Stomach (tissue), 9 donors: ENCODE results near the gene PLD3. TPM values are rescaled to one million over a fixed set of nuclear protein-coding genes. Genes with fewer than 3 reads are reported as not detected.
A peak's percentile ranks its signal among the peaks of the same experiment; 100 is the strongest.

Experiments used
- DNase-seq, 2 donors: peaks; one replicate each; pipeline versions ENCODE4 v3.0.0 to v3.0.0-alpha.2; 2013 to 2019
- H3K27ac ChIP-seq, 5 donors: fragments of 200-600 bp in 4 of 5; sonication (generic) in 4 of 5; one replicate each; pipeline ENCODE4 v1.5.1; 2013 to 2019; ENCODE audit warnings: mild to moderate bottlenecking in 1 of 5, moderate library complexity in 1 of 5
- H3K27me3 ChIP-seq, 3 donors: fragments of 200-600 bp; sonication (generic); one replicate each; pipeline ENCODE4 v1.5.1; 2017 to 2019; ENCODE audit warnings: mixed run types in 1 of 3
- H3K36me3 ChIP-seq, 4 donors: fragments of 200-600 bp; sonication (generic); 1 replicate in 3 of 4; 2 replicates in 1 of 4; pipeline ENCODE4 v1.5.1; 2016 to 2019
- H3K4me1 ChIP-seq, 4 donors: fragments of 200-600 bp; sonication (generic); one replicate each; pipeline ENCODE4 v1.5.1; 2016 to 2019
- H3K4me3 ChIP-seq, 4 donors: fragments of 200-600 bp; sonication (generic) in 3 of 4; one replicate each; pipeline ENCODE4 v1.5.1; 2016 to 2019; ENCODE audit warnings: mild to moderate bottlenecking in 1 of 4
- H3K9me3 ChIP-seq, 4 donors: fragments of 200-600 bp; sonication (generic); one replicate each; pipeline ENCODE4 v1.5.1; 2016 to 2019
- EP300 ChIP-seq: sonication (generic); formaldehyde crosslinking; IDR thresholded peaks from one replicate; pipeline ENCODE4 v1.6.1; 2017; ENCODE audit warnings: antibody characterized with exemption
- POLR2A ChIP-seq, 4 donors: fragments of 450-650 bp; IDR thresholded peaks; one replicate each; pipeline ENCODE4 v1.6.1; 2016; ENCODE audit warnings: antibody characterized with exemption in 4 of 4, control low read depth in 2 of 4, mild to moderate bottlenecking in 1 of 4, moderate library complexity in 1 of 4
- POLR2AphosphoS5 ChIP-seq, 3 donors: sonication (generic); formaldehyde crosslinking; IDR thresholded peaks; one replicate each; pipeline ENCODE4 v1.6.1; 2016; ENCODE audit warnings: antibody characterized with exemption in 3 of 3
- WGBS, 5 donors: extraction: QIAGEN DNeasy Blood & Tissue Kit in 3 of 5; methylation state at CpG; one replicate each; pipeline versions ENCODE4 v1.1.5 to v1.1.7; 2013 to 2018; 5-methylcytosine and 5-hydroxymethylcytosine counted together
- intact Hi-C: fragments of 100-400 bp; cut with DNase I; formaldehyde crosslinking; loops from one replicate; pipeline ENCODE4 v1.15.1; 2023; ENCODE audit warnings: low total_unique reads
- polyA plus RNA-seq, 3 donors: library from polyadenylated mRNA; stranded (reverse); fragments of 200-250 nt; gene quantifications; one replicate each; pipeline ENCODE4 v1.2.3, GENCODE V29; 2013
- total RNA-seq, 5 donors: library from RNA; depleted of rRNA; stranded (reverse); fragments of >200 nt; gene quantifications; one replicate each; pipeline versions ENCODE4 v1.1.0 to v1.2.3, GENCODE V29; 2014 to 2016
- TF ChIP-seq, protein P1 (sequence below), 7 experiments: fragments of 450-650 bp in 4 of 7; fragments of 200-600 bp in 3 of 7; sonication (generic) in 3 of 7; IDR thresholded peaks; one replicate each; pipeline ENCODE4 v1.5.1; 2016 to 2019; ENCODE audit warnings: antibody characterized with exemption in 7 of 7, control low read depth in 2 of 7, mild to moderate bottlenecking in 1 of 7
- donor health status: healthy with polysubstance abuse.
- donor health status: Bipolar disorder and iron deficiency.
- donor health status: healthy.

Gene PLD3
- total and polyA plus RNA-seq, 8 donors, result 58.8 to 273 (median 145) TPM

DNA sequence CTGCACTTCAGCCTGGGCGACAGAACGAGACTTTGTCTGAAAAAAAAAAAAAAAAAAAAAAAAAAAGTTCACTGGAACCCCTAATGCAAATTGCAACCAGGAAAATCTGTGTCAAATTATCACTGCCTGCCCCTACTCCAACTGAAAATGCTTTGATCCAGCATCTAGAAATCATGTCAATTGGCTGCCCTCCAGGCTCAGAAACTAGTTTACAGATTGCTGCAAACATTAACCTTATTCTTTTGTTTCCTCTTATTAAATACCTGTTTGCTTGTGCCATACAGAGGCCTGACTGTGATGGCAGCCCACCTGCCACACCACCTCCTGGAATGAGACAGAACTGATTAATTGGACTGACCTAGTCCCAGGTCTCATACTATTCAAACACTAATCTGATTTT lies 44.7 kb upstream of the PLD3 start:
- intact Hi-C loops, result no loop called here
- no peak for TF ChIP-seq EP300
- TF ChIP-seq POLR2AphosphoS5 (IDR thresholded peaks at IDR 0.05), result no peak
- no peak for TF ChIP-seq POLR2A (IDR thresholded peaks at IDR 0.05)
- Histone ChIP-seq H3K4me1 (peaks cover 0 to 8% (median 0%) of the 10 kb centered on the region in 4 donors), H3K36me3 (no peaks in the 10 kb centered on the region), H3K9me3 (no peaks in the 10 kb centered on the region), H3K27ac (no peak overlapping the region), H3K4me3 (no peak overlapping the region), H3K27me3 (no peaks in the 10 kb centered on the region)
- DNase-seq, result peak in 1 of 2 donors; percentile 19
- WGBS, 5 donors, result 33 to 81% (median 54%) methylated on average over 2 of the region's 2 CpGs

DNA sequence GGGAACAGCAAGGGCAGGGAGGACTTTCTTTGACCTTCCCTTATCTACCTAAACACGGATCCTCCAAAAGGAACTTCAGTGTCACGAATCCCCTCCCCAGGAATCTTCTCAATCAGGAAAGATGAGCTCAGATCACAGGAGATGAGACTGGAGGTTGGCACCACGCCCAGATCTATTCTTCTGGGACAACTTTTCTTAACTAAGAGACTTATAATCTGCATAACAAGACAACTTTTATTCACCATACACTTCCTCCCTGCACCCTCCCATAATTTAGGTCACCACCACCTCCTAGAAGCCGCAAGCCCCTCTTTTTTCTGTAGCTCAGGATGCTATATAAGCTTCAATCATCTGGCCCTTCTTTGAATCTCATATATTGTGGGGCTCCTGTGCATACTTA lies 44.2 kb upstream of the PLD3 start:
- intact Hi-C loops, result no loop called here
- H3K4me1 ChIP-seq, result peaks cover 0 to 8% (median 0%) of the 10 kb centered on the region in 4 donors
- 57 to 71% (median 59%) methylated on average over 4 of the region's 4 CpGs for WGBS, 5 donors
- H3K9me3 ChIP-seq, result no peaks in the 10 kb centered on the region
- H3K27me3 ChIP-seq, result no peaks in the 10 kb centered on the region
- peak in 1 of 2 donors; percentile 23 for DNase-seq
- H3K27ac ChIP-seq, result no peak overlapping the region
- no peak overlapping the region for H3K4me3 ChIP-seq
- TF ChIP-seq, protein P1, sequence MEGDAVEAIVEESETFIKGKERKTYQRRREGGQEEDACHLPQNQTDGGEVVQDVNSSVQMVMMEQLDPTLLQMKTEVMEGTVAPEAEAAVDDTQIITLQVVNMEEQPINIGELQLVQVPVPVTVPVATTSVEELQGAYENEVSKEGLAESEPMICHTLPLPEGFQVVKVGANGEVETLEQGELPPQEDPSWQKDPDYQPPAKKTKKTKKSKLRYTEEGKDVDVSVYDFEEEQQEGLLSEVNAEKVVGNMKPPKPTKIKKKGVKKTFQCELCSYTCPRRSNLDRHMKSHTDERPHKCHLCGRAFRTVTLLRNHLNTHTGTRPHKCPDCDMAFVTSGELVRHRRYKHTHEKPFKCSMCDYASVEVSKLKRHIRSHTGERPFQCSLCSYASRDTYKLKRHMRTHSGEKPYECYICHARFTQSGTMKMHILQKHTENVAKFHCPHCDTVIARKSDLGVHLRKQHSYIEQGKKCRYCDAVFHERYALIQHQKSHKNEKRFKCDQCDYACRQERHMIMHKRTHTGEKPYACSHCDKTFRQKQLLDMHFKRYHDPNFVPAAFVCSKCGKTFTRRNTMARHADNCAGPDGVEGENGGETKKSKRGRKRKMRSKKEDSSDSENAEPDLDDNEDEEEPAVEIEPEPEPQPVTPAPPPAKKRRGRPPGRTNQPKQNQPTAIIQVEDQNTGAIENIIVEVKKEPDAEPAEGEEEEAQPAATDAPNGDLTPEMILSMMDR (IDR thresholded peaks at IDR 0.05), result no peak
- no peak for TF ChIP-seq POLR2A (IDR thresholded peaks at IDR 0.05)
- no peak for TF ChIP-seq EP300
- TF ChIP-seq POLR2AphosphoS5 (IDR thresholded peaks at IDR 0.05), result no peak
- no peaks in the 10 kb centered on the region for H3K36me3 ChIP-seq

DNA sequence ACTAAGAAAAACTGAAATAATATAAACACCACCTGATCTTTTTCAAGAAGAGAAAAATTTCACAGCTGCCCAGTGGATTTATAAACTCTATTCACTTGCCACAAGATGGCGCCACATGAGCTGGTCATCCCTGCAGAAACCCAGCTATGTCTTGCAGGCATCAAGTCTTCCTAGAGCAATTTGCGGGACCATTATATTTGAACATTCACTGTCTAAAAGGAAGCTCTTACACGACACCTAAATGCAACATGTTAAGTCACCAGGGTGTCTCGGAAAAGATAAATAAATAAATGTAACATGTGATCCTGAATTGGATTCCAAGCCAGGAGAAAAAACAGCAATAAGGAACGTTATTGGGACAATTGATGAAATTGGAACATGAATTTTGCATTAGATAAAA lies 43.1 kb upstream of the PLD3 start:
- TF ChIP-seq POLR2AphosphoS5 (IDR thresholded peaks at IDR 0.05) (peak in 1 of 3 donors; percentile 9), POLR2A (IDR thresholded peaks at IDR 0.05) (no peak)
- TF ChIP-seq, protein P1 (IDR thresholded peaks at IDR 0.05), result peak in 5 of 7 experiments; percentile 40 to 64 (median 55)

DNA sequence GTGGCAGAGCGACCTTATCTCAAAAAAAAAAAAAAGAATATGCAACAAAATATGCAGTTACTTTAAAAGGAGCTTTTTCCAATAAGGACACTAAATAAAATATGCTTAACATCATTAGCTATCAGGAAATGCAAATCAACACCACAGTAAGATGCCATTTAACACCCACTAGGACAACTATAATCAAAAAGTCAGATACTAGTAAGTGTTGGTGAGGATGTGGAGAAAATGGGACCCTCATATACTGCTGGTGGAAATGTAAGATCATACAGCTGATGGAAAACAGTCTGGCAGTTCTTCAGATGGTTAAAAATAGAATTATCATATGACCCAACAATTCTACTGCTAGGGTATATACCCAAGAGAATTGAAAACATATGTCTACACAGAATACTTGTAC lies 38.8 kb upstream of the PLD3 start:
- no peaks in the 10 kb centered on the region for H3K36me3 ChIP-seq
- intact Hi-C loops, result no loop called here
- WGBS, 5 donors, result 68 to 94% (median 90%) methylated on average over 1 of the region's 1 CpG
- H3K4me1 ChIP-seq, result peaks cover 0 to 8% (median 0%) of the 10 kb centered on the region in 4 donors
- H3K9me3 ChIP-seq, result no peaks in the 10 kb centered on the region
- DNase-seq, result no peak
- no peak overlapping the region for H3K4me3 ChIP-seq
- TF ChIP-seq EP300, result no peak
- no peak for TF ChIP-seq POLR2AphosphoS5 (IDR thresholded peaks at IDR 0.05)
- TF ChIP-seq, protein P1 (IDR thresholded peaks at IDR 0.05), result no peak
- no peak for TF ChIP-seq POLR2A (IDR thresholded peaks at IDR 0.05)
- H3K27me3 ChIP-seq, result no peaks in the 10 kb centered on the region
- no peak overlapping the region for H3K27ac ChIP-seq

More for the DNA sequence above, 43.1 kb upstream of the PLD3 start:
- H3K9me3 ChIP-seq, result no peaks in the 10 kb centered on the region
- no peaks in the 10 kb centered on the region for H3K36me3 ChIP-seq
- peaks cover 0 to 8% (median 0%) of the 10 kb centered on the region in 4 donors for H3K4me1 ChIP-seq
- no peak overlapping the region for H3K27ac ChIP-seq
- no peak overlapping the region for H3K4me3 ChIP-seq
- H3K27me3 ChIP-seq, result no peaks in the 10 kb centered on the region
- intact Hi-C loops, result no loop called here
- peak; percentile 70 to 95 for DNase-seq
- 3 to 7% (median 5%) methylated on average over 5 of the region's 5 CpGs for WGBS, 5 donors

DNA sequence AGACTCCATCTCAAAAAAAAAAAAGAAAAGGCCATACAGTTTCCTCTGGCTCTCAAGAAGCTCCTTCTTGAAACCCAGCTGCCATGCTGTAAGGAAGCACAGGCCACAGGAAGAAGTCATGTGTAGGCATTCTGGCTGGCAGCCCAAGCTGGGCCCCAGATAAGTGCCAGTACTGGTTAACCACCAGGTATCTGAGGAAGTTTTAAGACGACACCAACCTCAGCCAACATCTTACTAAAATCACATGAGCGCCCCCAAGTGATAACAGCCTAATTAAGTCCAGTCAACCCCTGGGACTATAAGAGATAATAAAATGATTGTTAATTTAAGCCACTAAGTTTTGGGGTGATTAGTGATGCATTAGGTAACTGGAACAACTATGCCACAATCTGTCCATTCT lies 36.0 kb upstream of the PLD3 start:
- WGBS, 5 donors, result 59 to 77% (median 67%) methylated on average over 2 of the region's 2 CpGs
- Histone ChIP-seq H3K27me3 (no peaks in the 10 kb centered on the region), H3K4me3 (no peak overlapping the region), H3K9me3 (no peaks in the 10 kb centered on the region), H3K36me3 (peaks cover 0 to 15% (median 13%) of the 10 kb centered on the region in 4 donors), H3K27ac (no peak overlapping the region), H3K4me1 (peaks cover 0 to 4% (median 0%) of the 10 kb centered on the region in 4 donors)
- no peak for DNase-seq
- TF ChIP-seq POLR2A (IDR thresholded peaks at IDR 0.05) (no peak), POLR2AphosphoS5 (IDR thresholded peaks at IDR 0.05) (no peak), EP300 (no peak)
- TF ChIP-seq, protein P1 (IDR thresholded peaks at IDR 0.05), result no peak
- intact Hi-C loops, result no loop called here
